ENCODE results near the gene COMP.

The COMP gene

GRCh38 chr19:18792661-18793060, 1.6 kb upstream of the COMP start:
- Histone ChIP-seq H3K9me3 (no peaks in the 10 kb centered on the region), H3K4me3 (ENCODE audit: low read depth in 1 of 2, low read length in 1 of 2) (no peak overlapping the region), H3K36me3 (no peaks in the 10 kb centered on the region), H3K4me1 (ENCODE audit: control insufficient read depth in 1 of 2, insufficient read depth in 1 of 2, low read depth in 1 of 2, low read length in 1 of 2) (peaks cover 3 to 21% of the 10 kb centered on the region in 2 experiments), H3K27me3 (peaks cover 100% of the 10 kb centered on the region), H3K27ac (no peak overlapping the region)
- TF ChIP-seq CTCF (IDR thresholded peaks at IDR 0.05): no peak

- Histone ChIP-seq H3K36me3 (no peaks in the 10 kb centered on the region), H3K9me3 (no peaks in the 10 kb centered on the region), H3K4me1 (ENCODE audit: control insufficient read depth in 1 of 2, insufficient read depth in 1 of 2, low read depth in 1 of 2, low read length in 1 of 2) (peaks cover 6 to 21% of the 10 kb centered on the region in 2 experiments), H3K27me3 (peaks cover 100% of the 10 kb centered on the region), H3K27ac (no peak overlapping the region), H3K4me3 (ENCODE audit: low read depth in 1 of 2, low read length in 1 of 2) (no peak overlapping the region)
- no peak for TF ChIP-seq CTCF (IDR thresholded peaks at IDR 0.05)
Observed at GRCh38 chr19:18791315-18791678, 192 bp upstream of the COMP start.

- Histone ChIP-seq H3K27ac (no peak overlapping the region), H3K4me3 (ENCODE audit: low read depth in 1 of 2, low read length in 1 of 2) (peak overlapping the region in 1 of 2 experiments; percentile 7), H3K4me1 (ENCODE audit: control insufficient read depth in 1 of 2, insufficient read depth in 1 of 2, low read depth in 1 of 2, low read length in 1 of 2) (peaks cover 8 to 26% of the 10 kb centered on the region in 2 experiments), H3K27me3 (peaks cover 100% of the 10 kb centered on the region), H3K9me3 (no peaks in the 10 kb centered on the region), H3K36me3 (no peaks in the 10 kb centered on the region)
- TF ChIP-seq CTCF (IDR thresholded peaks at IDR 0.05): no peak
Observed at GRCh38 chr19:18789883-18790565, 1.1 kb downstream of the COMP start.

GRCh38 chr19:18789422-18789869, 1.7 kb downstream of the COMP start:
- peaks cover 100% of the 10 kb centered on the region for H3K27me3 ChIP-seq
- no peak for TF ChIP-seq CTCF (IDR thresholded peaks at IDR 0.05)
- no peaks in the 10 kb centered on the region for H3K36me3 ChIP-seq
- peaks cover 8 to 27% of the 10 kb centered on the region in 2 experiments for H3K4me1 ChIP-seq (ENCODE audit: control insufficient read depth in 1 of 2, insufficient read depth in 1 of 2, low read depth in 1 of 2, low read length in 1 of 2)
- no peak overlapping the region for H3K4me3 ChIP-seq (ENCODE audit: low read depth in 1 of 2, low read length in 1 of 2)
- H3K27ac ChIP-seq: no peak overlapping the region
- H3K9me3 ChIP-seq: no peaks in the 10 kb centered on the region

- Histone ChIP-seq H3K27me3 (peaks cover 100% of the 10 kb centered on the region), H3K4me1 (ENCODE audit: control insufficient read depth in 1 of 2, insufficient read depth in 1 of 2, low read depth in 1 of 2, low read length in 1 of 2) (peaks cover 8 to 27% of the 10 kb centered on the region in 2 experiments), H3K27ac (no peak overlapping the region), H3K9me3 (no peaks in the 10 kb centered on the region), H3K36me3 (no peaks in the 10 kb centered on the region), H3K4me3 (ENCODE audit: low read depth in 1 of 2, low read length in 1 of 2) (no peak overlapping the region)
- no peak for TF ChIP-seq CTCF (IDR thresholded peaks at IDR 0.05)
Observed at GRCh38 chr19:18788529-18789421, 2.3 kb downstream of the COMP start.

All from neutrophil (primary cell).